ENCODE measurements around the gene NLRP6. TPM values are rescaled to one million over a fixed set of nuclear protein-coding genes. Genes with fewer than 3 reads are reported as not detected.
"Not testable (repeated sequence)": the region's sequence is repeated elsewhere in the genome, so short reads cannot be mapped to it uniquely, and the experiment has no call there.

Gene NLRP6
- total RNA-seq: 1 to 10 TPM in 1 of 2 experiments, under 1 TPM in 1; 0.99 to 1.2 TPM

DNA sequence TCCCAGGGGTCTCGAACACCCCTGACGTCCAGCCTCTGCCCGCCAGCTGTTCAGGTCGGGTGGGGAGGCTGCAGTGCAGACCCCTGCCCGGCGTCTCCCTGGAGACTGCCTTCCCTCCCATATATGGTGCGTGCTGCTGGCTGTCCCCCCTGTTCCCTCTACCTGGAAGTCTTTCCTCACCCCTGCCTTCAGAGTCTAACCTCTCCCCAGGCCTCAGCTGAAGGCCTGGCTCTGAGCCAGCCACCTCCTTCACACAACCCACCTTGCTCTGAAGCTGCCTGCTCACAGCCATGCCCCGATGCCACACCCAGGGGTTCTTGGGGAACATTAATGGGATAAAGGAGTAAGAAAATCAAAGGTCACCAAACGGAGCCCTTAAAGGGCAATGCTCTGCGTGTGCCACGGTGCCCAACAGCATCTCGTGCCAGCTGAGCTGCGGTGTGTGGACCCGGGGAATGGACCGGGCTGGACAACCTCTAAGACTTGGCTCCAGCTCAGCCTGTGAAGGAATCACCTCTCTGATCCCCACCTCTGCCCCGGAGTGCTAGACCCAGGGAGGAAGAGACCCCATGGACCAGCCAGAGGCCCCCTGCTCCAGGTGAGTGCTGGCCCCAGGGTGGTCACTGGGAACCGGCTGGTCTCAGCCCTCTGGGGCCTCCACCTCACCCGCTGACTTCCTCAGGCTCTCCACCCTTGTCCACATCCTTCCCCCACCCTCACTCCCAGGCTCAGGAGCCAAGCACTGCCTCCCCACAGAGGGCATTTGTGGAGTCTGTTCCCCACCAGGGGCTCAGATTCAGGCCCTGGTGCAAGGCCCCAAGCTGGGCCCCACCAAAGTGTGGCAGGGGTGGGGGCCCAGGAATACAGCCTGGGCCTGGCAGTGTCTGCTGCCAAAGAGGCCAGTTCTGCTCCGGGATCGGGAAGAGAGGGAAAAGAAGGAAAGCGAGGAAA is at the start of gene NLRP6:
TSS of gene NLRP6 (plus strand) at position 407 of the 951 bp plus-strand sequence. CDS start at position 570, 163 bp downstream.
- Mint-ChIP-seq H3K4me3 (peak within 1 kb of the TSS; percentile 76), H3K9me3 (peaks cover 12% of the 10 kb centered on the region), H3K27me3 (peaks cover 18% of the 10 kb centered on the region), H3K36me3 (peaks cover 10% of the 10 kb centered on the region), H3K27ac (peak within 1 kb of the TSS; percentile 63), H3K4me1 (ENCODE audit: low read depth) (peaks cover 45% of the 10 kb centered on the region)
- DNase-seq: no peak
- POLR2A ChIA-PET: interaction anchor here (1.0 to 1.3 kb wide), 4 partner anchors 9 to 38 kb away, joined by 3 to 4 read pairs (median 3); no protein-coding TSS in a partner anchor
- intact Hi-C loops (cut with micrococcal nuclease): no loop called here
- CTCF ChIA-PET: interaction anchor here (0.8 to 9.1 kb wide), 3 partner anchors 27 to 39 kb away, joined by 3 to 57 read pairs (median 4); no protein-coding TSS in a partner anchor

DNA sequence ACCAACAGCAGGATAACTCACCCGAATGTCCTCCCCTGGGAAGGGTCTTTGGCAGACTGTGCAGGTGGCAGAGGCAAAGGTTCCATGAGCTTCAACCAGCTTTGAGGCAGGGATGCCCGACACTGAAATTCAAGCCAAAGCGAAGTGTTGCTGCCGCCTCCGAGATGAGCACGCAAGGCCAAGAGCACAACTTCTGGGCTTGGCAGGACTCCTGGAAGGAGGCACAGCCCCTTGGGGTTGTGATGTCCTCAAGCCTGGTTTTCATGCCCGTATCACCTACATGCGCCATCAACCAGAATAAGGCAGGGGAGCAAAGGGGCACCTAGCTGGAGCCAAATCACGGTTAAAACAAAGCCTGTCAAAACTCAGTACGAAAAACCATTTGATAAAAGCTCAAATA is 47.8 kb upstream of the NLRP6 start:
- peaks cover 3% of the 10 kb centered on the region for H3K36me3 Mint-ChIP-seq
- no peaks in the 10 kb centered on the region for H3K9me3 Mint-ChIP-seq
- ChIA-PET POLR2A (no interaction called here), CTCF (no interaction called here)
- DNase-seq: peak; percentile 2
- no peak overlapping the region for H3K27ac Mint-ChIP-seq
- no peak overlapping the region for H3K4me3 Mint-ChIP-seq
- no peaks in the 10 kb centered on the region for H3K27me3 Mint-ChIP-seq
- intact Hi-C loops (cut with micrococcal nuclease): no loop called here
- peaks cover 16% of the 10 kb centered on the region for H3K4me1 Mint-ChIP-seq (ENCODE audit: low read depth)

DNA sequence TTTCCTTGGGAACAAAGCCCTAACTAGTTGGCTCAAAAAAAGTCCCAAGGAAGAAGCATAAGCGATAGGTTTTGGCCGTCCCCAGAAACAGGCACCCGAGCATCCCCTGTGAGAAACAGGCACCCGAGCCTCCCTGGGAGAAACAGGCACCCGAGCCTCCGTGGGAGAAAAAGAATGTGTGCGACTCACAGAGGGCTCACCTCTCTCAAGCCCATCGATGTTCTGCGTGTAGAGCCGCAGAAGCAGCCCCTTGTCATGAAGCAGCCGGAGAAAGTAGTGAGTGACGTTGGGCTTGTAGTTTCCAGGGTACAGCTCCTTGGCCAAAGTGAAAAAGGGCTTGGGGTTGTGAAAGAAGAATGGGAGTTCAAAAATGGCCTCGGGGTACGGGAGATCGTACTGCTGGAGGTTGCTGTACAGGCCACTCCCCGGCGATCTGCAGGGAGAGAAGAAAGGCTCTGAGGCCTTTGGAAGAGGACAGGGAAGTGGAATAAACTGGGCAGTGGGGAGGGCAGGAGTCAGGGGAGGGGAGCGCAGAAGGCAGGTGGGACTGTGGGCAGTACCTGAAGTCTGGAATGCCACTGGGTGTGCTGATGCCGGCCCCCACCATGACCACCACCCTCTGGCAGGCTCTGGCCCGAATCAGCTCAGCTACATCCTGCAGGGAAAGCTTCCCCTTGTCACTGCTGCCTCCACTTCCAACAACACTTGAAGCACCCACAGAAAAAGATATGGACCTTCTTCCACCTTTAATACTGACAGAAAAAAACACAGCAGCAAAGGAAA is 45.2 kb upstream of the NLRP6 start:
- POLR2A ChIA-PET: no interaction called here
- Mint-ChIP-seq H3K27me3 (no peaks in the 10 kb centered on the region), H3K27ac (no peak overlapping the region)

DNA sequence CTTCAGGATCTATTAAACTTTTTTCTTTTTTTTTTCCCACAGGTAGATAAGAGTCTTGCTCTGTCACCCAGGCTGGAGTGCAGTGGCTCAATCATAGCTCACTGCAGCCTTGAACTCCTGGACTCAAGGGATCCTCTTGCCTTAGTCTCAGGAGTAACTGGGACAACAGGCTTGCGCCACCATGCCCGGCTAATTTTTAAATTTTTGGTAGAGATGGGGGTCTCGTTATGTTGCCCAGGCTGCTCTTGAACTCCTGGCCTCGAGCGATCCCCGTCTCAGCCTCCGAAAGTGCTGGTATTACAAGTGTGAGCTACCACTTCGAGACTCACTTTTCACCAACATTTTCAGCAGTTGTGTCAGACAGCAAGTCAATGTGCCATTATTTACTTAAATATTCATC is 43.0 kb upstream of the NLRP6 start:
- intact Hi-C loops (cut with micrococcal nuclease): loop anchor here (5.0 kb wide), 1 partner anchor 52 kb away; the partner anchor contains the start of gene PGGHG
- H3K36me3 Mint-ChIP-seq: peaks cover 14% of the 10 kb centered on the region
- H3K4me1 Mint-ChIP-seq (ENCODE audit: low read depth): peaks cover 35% of the 10 kb centered on the region
- CTCF ChIA-PET: interaction anchor here (0.8 to 4.1 kb wide), 2 partner anchors 15 to 32 kb away, joined by 3 to 30 read pairs; no protein-coding TSS in a partner anchor
- DNase-seq: peak; percentile 8
- H3K9me3 Mint-ChIP-seq: no peaks in the 10 kb centered on the region
- peak overlapping the region; percentile 92 for H3K27ac Mint-ChIP-seq
- POLR2A ChIA-PET: no interaction called here
- H3K27me3 Mint-ChIP-seq: no peaks in the 10 kb centered on the region
- peak overlapping the region; percentile 84 for H3K4me3 Mint-ChIP-seq

More for the DNA sequence above, 45.2 kb upstream of the NLRP6 start:
- H3K9me3 Mint-ChIP-seq: no peaks in the 10 kb centered on the region
- no peak overlapping the region for H3K4me3 Mint-ChIP-seq
- H3K4me1 Mint-ChIP-seq (ENCODE audit: low read depth): peaks cover 17% of the 10 kb centered on the region
- intact Hi-C loops (cut with micrococcal nuclease): no loop called here
- CTCF ChIA-PET: no interaction called here
- H3K36me3 Mint-ChIP-seq: peaks cover 5% of the 10 kb centered on the region
- DNase-seq: peak; percentile 4

DNA sequence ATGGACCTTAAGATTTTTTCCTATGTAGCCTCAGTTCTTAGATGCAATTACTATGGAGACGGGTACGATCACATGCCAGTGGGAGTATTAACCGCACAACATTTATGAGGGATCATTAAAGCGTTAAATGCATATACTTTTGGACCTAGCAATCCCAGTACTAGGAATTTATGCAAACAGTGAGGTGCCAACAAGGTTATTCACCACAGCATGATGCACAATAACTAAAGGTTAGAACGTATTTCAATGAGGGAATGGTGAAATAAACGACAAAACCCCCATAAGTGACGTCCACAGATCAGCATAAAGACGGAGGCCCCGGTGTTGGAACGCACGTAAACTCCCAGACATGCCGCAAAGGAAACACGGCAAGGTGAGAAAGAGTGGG is 42.6 kb upstream of the NLRP6 start:
- Mint-ChIP-seq H3K4me1 (ENCODE audit: low read depth) (peaks cover 38% of the 10 kb centered on the region), H3K9me3 (no peaks in the 10 kb centered on the region), H3K4me3 (peak overlapping the region; percentile 84), H3K36me3 (peaks cover 16% of the 10 kb centered on the region), H3K27ac (peak overlapping the region; percentile 92), H3K27me3 (no peaks in the 10 kb centered on the region)
- POLR2A ChIA-PET: no interaction called here
- intact Hi-C loops (cut with micrococcal nuclease): loop anchor here (5.0 kb wide), 1 partner anchor 52 kb away; the partner anchor contains the start of gene PGGHG
- CTCF ChIA-PET: interaction anchor here (4.1 kb wide), 1 partner anchor 15 kb away, joined by 30 read pairs; no protein-coding TSS in a partner anchor
- peak; percentile 84 for DNase-seq

DNA sequence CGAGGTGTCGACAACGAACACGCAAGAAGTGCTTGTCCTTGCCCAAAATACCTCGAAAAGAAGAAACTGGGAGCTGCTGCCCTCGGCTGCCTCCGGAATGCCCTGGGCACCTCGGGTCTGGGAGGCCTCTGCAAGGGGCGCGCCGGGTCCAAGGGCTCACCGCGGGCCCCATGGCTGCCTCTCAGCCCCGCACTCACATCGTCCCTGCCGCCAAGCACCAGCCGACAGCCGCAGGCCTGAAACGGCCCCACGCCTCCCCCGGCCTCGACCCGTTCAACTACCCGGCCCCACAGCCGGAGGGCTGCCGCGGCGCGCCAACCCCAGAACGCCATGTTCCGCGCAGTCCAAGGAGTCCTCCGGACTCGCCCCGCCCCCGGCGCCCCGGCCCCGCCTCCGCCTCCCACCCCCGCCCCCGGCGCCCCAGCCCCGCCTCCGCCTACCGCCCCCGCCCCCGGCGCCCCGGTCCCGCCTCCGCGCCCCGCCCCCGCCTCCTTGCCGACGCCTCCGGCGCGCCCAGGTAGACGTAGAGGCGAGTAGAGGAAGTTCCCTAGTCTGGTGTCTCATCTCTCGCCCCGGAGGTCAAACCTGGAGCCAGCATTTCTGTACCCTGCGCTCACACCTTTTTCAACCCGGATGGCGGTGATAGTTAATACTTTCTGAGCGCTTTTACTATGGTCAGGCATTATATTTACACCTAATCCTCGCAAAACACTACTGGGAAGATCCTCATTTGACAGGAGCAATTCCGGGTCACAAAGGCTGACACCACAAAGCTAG is 42.0 kb upstream of the NLRP6 start, which contains the start of gene SIRT3:
TSS of gene SIRT3 (minus strand) at position 346 of the 777 bp plus-strand sequence. CDS start at position 332, 14 bp downstream.
- peak; percentile 88 for DNase-seq
- H3K4me3 Mint-ChIP-seq: peak within 1 kb of the TSS; percentile 97
- H3K4me1 Mint-ChIP-seq (ENCODE audit: low read depth): peaks cover 40% of the 10 kb centered on the region
- peaks cover 18% of the 10 kb centered on the region for H3K36me3 Mint-ChIP-seq
- H3K9me3 Mint-ChIP-seq: no peaks in the 10 kb centered on the region
- H3K27me3 Mint-ChIP-seq: no peaks in the 10 kb centered on the region
- CTCF ChIA-PET: interaction anchor here (0.6 to 4.1 kb wide), 7 partner anchors 14 to 119 kb away, joined by 3 to 30 read pairs (median 3); no protein-coding TSS in a partner anchor
- intact Hi-C loops (cut with micrococcal nuclease): loop anchor here (1.0 to 5.0 kb wide), 6 partner anchors 29 to 171 kb away; partner anchors contain the start of genes BET1L, IFITM1, PGGHG and RIC8A
- POLR2A ChIA-PET: interaction anchor here (0.6 to 3.0 kb wide), 6 partner anchors 24 to 300 kb away, joined by 3 to 32 read pairs (median 4); partner anchors contain the start of genes ANO9, BET1L and RIC8A
- peak within 1 kb of the TSS; percentile 94 for H3K27ac Mint-ChIP-seq

DNA sequence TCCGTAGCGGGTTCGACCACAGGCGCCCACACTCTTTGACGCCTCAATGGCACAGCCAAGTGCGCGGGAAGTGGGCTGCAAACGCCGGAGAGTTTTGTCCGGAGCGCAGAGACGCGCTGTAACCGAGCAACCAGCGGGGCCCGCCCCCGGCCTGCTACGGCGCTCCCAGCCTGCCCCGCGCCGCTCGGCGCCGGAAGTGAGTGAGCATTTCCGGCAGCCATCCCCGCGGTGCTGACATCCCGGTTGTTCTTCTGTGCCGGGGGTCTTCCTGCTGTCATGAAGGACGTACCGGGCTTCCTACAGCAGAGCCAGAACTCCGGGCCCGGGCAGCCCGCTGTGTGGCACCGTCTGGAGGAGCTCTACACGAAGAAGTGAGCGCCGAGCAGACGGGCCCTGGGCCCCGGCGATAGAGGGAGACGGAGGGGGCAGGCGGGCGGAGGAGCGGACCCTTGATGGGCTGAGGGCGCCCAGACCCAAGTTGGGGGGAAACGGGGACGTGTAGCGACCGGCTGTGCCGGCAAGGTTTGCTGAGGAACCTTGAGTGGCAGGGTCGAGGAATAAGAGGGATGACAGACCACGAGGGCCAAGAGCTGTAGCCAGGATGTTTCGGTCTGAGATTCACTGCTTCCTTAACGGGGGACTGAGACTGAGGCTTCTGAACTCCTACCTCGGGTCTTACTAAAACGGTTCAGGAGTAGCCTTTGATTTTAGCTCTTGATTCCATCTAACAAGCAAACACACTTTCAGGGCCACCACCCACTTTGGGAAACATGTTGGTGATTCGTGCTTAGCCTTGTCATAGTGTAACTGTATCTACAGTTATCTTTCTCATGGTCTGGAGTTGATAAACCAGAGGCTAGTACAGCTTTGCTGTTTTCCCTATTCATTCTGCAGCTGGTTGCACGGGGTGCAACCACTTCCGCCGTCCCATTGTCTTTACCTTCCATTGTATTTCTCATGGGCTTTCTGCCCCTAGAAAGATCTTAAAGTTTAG is 41.1 kb upstream of the NLRP6 start, which contains the start of gene PSMD13:
TSS of gene PSMD13 (plus strand) at position 203 of the 994 bp plus-strand sequence. CDS start at position 277, 74 bp downstream.
- Mint-ChIP-seq H3K4me1 (ENCODE audit: low read depth) (peaks cover 49% of the 10 kb centered on the region), H3K36me3 (peaks cover 27% of the 10 kb centered on the region), H3K4me3 (peak within 1 kb of the TSS; percentile 97), H3K27ac (peak within 1 kb of the TSS; percentile 94), H3K27me3 (no peaks in the 10 kb centered on the region), H3K9me3 (no peaks in the 10 kb centered on the region)
- DNase-seq: peak; percentile 93
- intact Hi-C loops (cut with micrococcal nuclease): loop anchor here (1.0 to 5.0 kb wide), 6 partner anchors 30 to 170 kb away; partner anchors contain the start of genes BET1L, IFITM1, PGGHG and RIC8A
- CTCF ChIA-PET: interaction anchor here (0.6 to 4.1 kb wide), 12 partner anchors 13 to 119 kb away, joined by 3 to 30 read pairs (median 3); partner anchors contain the start of genes BET1L and RIC8A
- POLR2A ChIA-PET: interaction anchor here (0.6 to 3.0 kb wide), 11 partner anchors 25 to 299 kb away, joined by 3 to 32 read pairs (median 4); partner anchors contain the start of genes ANO9, BET1L and RIC8A

DNA sequence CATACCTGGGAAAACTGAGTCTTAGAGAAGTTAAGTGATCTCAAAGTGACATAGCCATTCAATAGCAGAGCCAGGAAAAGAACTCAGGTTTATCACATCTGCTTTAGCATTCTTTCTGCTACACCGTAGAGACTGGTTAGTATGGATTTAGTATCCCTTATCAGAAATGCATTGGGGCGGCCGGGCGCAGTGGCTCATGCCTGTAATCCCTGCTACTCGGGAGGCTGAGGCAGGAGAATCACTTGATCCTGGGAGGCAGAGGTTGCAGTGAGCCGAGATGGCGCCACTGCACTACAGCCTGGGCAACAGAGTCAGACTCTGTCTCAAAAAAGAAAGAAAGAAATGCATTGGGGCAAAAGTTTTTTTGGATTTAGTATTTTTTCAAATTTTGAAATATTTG is 39.9 kb upstream of the NLRP6 start:
- CTCF ChIA-PET: interaction anchor here (0.6 to 4.1 kb wide), 7 partner anchors 12 to 91 kb away, joined by 3 to 30 read pairs (median 7); partner anchors contain the start of gene IFITM2
- H3K27me3 Mint-ChIP-seq, H3K9me3 Mint-ChIP-seq: not testable (repeated sequence)
- Mint-ChIP-seq H3K27ac (peak overlapping the region; percentile 55), H3K4me3 (peak overlapping the region; percentile 97), H3K4me1 (ENCODE audit: low read depth) (peaks cover 57% of the 10 kb centered on the region), H3K36me3 (peaks cover 37% of the 10 kb centered on the region)
- POLR2A ChIA-PET: interaction anchor here (3.0 kb wide), 1 partner anchor 31 kb away, joined by 32 read pairs; the partner anchor contains the start of genes BET1L and RIC8A
- intact Hi-C loops (cut with micrococcal nuclease): loop anchor here (5.0 kb wide), 1 partner anchor 49 kb away; the partner anchor contains the start of gene PGGHG
- DNase-seq: peak; percentile 5

DNA sequence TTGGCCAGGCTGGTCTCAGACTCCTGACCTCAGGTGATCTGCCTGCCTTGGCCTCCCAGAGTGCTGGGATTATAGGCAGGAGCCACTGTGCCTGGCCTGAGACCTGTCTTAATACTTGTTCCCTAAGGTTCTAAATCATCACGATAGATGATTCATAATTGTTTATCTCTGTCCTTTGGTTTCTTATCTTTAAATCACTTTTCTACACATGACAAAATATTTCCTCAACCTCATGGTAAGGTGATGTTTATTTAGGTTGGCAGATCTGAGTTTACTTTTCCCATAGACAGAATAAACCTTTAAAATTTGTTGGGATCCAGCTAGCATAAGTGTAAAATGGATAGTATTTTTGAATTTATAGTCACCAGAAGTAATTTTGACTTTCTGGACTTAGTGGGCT is 37.9 kb upstream of the NLRP6 start:
- peak; percentile 8 for DNase-seq
- ChIA-PET POLR2A (interaction anchor here (1.2 kb wide), 1 partner anchor 12 kb away, joined by 4 read pairs; no protein-coding TSS in a partner anchor), CTCF (interaction anchor here (1.2 to 3.5 kb wide), 3 partner anchors 10 to 66 kb away, joined by 4 to 23 read pairs (median 9); partner anchors contain the start of gene IFITM2)

More for the DNA sequence above, 37.9 kb upstream of the NLRP6 start:
- Mint-ChIP-seq H3K27ac (peak overlapping the region; percentile 64), H3K9me3 (no peaks in the 10 kb centered on the region), H3K36me3 (peaks cover 49% of the 10 kb centered on the region), H3K4me3 (no peak overlapping the region), H3K27me3 (no peaks in the 10 kb centered on the region), H3K4me1 (ENCODE audit: low read depth) (peaks cover 59% of the 10 kb centered on the region)
- intact Hi-C loops (cut with micrococcal nuclease): no loop called here

Data from activated CD4-positive, alpha-beta memory T cell treated with anti-CD3 and anti-CD28 coated beads for 36 hours (primary cell).